GM18873 (cell line): Measurements from ENCODE around the gene FER.
A peak's percentile ranks its signal among the peaks of the same experiment; 100 is the strongest.
"Not testable (repeated sequence)": the region's sequence is repeated elsewhere in the genome, so short reads cannot be mapped to it uniquely, and the experiment has no call there.

Experiments
- ATAC-seq: cut with Tn5 transposase; IDR thresholded peaks from one replicate; pipeline ENCODE4 v1.9.1; 2021; ENCODE audit warnings: mild to moderate bottlenecking, moderate library complexity, moderate number of reproducible peaks; ENCODE audit not compliant: unreplicated experiment, low FRiP score

Gene FER

DNA sequence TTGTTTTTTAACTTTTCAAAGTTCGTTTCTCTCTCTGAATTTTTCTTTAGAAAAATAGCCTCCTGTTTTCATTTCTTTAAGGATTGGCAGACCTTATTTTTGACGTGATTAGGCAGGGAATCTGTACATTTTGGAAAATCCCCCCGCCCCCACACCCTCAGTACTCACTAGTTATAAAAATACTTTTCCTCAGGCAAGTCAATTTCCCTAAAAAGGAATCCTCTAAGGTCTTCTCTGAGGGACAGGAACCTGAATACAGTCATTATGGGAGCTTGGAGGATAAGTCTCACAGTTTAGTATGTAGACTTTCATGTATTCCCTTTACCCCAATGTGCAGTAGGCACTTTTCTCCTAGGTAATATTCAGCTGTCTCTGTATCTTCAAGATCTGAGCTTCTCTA lies 3.9 kb upstream of the FER start:
- ATAC-seq, result no peak

DNA sequence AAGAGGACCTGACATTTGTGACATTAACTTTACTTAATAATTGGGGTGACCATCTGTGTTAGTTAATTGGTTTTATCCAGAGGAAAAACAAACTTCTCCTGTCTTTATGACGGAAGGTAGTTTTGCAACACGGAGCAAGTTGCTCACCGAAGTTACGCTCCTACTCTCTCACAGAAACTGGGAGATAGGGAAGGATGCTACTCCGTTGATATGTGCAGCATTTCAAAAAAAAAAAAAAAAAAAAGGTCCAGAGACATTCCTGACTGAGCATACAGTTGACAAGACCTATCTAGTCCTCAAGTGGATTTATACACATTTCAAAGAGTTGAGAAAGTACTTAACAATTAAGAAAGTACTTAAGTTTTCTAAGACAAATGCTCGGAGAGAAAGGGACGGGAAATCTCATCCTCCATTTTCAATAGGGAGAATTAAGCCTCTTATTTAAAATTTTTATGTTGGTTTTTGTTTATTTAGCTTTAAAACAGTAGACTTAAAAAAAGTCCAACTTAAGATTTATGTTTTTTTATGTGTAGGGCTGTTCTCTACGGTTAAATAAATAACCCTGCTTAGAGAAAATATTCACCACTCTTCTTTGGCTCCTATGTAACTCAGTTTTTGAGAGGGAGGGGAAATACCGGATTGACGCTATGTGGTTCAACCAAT lies 455 bp upstream of the FER start:
- no peak for ATAC-seq

DNA sequence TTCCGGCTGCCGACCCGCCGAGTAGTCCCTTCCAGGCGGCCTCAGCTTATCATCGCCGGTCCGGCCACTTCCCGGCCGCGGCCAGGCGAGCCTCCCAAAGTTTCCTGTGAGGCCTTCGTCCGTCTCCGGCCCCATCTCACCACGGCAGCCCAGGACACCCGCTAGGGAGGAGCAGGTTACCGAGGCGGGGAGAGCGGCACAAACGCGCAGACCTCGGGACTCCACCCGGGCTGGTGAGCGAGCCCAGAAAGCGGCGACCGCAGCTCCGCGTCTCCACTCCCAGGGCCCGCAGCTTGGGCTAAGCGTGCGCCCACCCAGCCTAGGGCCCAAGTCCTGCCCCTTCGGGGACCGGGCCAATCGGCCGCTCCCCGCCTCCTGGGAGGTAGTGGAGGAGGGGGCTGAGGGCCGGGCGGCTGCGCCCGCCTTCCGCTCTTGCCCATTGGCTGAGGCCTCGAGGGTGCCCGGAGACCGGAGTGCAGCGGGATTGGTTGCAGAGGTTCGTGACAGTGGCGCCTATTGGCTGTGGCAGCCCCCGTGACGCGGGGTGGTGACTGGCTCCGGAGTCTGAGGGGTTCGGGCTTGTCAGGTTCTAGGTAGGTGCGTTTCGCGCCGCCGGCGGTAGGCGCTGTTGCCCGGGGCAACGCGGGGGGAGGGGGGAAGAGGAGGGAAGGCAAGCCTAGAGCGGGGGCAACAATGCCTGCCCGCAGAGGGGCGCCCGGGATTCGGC lies 867 bp downstream of the FER start:
- ATAC-seq, result peak; percentile 98

DNA sequence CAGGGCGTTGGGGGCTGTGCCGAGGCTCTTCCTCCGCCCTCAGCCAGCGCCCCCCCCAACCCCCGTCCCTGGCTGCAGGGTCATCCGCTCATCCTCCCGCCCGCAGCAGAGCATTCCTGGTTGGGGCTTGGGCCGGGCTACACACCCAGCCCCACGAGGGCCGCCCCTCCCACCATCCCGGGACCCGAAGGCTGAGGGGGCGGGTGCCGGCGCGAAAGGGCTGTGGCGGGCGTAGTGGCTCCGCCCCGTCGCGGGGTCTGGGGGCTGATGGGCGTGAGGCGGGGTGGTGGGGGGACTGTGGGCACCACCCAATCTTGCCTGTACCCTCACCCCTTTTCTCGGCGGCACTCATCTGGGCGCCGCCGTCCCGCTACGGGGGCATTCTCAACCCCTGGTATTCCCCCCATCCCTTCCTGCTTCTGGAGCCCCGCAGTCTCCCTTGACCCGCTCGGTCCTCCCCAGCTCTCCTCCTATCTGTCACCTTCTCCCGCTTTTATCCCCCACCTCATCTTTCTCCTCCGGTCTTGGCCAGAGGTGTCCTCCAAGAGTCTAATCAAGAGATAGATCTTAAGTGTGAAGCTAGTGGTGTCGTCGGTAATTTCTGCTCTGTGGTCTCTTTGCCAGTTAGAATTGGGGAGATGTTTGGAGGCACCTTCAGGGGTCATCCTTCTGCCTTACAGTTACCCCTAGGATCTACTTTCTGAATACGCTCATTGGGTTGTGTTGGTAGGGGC lies 1.6 kb downstream of the FER start:
- peak; percentile 18 for ATAC-seq

DNA sequence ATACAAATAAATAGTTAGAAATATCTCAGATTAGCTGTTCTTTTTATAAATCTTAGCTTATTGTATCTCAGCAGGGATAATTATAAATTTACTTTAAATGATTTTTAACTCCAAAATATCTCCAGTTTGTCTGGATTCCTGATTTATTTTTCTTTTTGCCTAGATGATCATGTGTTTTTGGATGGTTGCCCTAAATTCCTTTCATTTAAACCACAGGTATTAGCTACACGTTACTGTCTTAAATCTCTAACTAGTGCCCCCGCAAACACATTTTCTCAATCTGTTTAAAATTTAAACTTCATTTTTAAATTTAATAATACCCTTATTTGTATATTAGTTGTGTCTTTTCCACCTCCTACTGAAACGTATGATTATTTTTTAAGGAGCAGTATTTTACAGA lies 5.6 kb downstream of the FER start:
- ATAC-seq, result no peak

DNA sequence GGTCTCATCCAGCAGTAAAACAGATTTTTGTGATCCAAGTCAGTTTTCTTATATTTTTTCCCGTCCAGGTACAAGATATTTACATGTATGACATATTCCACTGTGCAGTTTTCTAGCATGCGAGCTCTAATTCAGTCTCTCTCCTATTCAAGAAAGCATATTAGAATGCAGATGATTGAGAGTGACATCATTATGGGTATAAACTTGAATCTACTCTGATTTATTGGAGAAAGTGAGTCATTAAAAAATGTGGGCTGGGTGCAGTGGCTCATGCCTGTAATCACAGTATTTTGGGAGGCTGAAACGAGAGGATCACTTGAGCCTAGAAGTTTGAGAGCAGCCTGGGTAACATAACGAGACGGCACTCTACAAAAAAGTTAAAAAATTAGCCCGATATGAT lies 6.2 kb downstream of the FER start:
- ATAC-seq, result no peak

DNA sequence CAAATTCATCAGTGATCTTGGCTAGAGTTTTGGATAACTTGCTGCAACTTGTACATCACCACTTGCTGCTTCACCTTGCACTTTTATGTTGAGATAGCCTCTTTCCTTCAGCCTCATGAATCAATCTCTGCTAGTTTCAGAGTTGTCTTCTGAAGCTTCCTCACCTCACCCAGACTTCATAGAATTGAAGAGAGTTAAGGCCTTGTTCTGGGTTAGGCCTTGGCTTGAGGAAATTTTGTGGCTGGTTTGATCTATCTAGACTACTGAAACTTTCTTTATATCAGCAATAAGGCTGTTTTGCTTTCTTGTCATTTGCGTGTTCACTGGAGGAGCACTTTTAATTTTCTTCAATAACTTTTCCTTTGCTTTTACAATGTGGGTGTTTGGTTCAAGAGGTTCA lies 12.8 kb downstream of the FER start:
- ATAC-seq, result no peak

DNA sequence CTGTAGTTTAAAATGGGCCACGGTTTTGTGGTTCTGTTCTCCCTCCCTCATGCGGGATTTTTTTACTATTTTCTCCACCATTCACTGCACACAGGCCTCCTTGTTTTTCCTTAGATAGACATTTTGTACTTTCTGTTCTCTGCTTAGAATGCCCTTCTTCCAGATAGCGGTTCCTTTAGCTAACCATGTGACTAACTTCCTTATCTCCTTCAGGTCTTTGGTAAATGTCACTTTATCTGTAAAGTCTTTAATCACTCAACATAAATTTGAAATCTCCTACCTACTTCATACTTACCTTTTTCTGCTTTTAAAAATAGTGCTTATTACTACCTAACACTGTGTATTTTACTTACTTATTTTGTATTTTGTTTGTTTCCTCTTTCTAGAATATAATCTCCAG lies 15.0 kb downstream of the FER start:
- ATAC-seq, result no peak

DNA sequence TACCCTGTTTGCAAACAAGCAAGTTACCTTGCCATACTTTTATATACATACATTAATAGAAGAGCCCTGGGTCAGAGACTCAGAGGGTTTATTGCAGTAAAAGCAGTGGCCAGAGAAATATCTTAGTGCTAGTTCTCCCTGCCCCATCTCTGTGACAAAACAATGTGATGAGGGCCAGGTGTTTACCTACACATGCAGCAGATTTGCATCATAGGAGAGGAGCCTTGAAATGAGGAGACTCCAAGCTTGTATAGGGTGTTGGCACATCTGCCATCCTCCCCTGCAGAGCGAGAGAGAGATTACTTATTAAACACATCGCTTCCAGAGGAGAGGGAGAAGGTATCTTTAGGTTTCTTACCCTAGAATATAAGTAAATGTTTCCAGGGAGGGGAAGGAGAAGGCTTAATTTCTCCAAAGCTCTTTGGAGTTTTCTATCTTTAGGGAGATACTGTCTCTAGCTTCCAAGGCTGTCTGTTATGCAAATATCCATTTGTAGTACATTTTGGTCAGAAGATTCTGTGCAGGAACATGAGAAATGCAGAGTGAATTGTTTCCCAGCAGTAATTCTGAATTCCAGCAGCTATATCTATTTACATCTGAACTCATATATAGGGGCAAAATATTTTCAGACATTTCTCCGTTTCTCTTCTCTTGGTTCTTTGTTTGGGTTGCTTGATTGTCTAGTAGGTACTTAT lies 15.7 kb downstream of the FER start:
- no peak for ATAC-seq

DNA sequence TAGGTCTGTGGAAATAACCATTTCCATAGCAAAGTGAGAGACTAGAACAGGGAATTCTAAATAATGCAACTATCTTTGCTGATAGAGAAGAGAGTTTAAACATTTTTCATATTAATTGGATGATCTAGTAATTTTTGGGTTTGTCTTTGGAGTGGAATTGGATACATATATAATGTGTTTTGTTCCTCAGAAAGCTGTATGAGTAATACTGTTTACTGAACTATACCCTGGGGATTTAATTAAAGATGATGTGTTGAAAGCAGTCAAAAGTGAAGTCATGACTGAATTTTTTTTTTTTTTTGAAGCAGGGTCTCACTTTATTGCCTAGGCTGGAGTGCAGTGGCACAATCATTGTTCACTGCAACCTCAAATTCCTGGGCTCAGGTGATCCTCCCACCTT lies 17.9 kb downstream of the FER start:
- ATAC-seq, result no peak

DNA sequence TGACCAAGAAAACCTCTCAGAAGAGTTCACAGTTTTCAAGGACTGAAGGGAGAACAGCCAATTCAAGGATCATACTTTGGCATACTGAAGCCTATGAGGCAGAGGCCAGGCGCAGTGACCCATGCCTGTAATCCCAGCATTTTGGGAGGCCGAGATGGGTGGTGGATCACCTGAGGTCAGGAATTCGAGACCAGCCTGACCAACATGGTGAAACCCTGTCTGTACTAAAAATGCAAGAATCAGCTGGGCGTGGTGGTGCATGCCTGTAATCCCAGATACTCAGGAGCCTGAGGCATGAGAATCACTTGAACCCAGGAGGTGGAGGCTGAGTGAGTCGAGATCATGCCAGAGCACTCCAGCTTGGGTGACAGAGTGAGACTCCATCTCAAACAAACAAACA lies 19.2 kb downstream of the FER start:
- not testable (repeated sequence) for ATAC-seq

DNA sequence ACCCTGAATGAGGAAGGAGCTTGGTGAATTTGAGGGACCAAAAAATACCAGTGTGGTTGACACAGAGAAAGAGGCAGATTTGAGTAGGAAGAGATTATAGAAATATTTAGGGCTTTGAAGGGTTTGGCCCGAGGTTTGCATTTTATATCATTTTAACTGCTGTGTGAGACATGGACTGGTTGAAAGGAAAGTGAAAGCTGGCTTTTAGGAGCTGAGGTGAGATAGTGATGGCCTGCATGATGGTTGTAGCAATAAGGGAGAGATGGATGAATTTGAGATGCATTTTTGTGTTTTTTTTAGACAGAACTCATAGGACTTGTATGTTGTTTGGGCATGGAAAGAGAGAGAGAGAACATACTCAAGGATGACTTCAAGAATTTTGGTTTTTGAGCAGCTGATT lies 21.7 kb downstream of the FER start:
- ATAC-seq, result no peak

DNA sequence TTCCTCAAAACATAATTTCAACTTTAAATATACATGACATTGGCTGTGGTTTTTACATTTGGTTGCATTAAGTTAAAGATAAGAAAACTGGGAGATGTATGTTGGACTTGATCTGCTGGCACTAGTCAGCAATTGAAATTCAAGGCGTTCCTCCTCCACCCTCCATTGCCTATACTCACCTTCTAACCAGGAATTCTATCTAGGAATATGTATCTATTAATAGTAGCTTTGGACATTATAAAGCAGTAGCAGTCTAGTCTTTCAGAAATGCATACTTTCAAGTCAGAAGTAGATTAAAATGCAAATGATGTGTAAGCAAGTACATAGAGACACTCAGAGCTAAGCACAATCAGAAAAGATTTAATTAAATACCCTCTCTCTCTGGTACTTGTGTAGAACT lies 24.9 kb downstream of the FER start:
- ATAC-seq, result no peak

DNA sequence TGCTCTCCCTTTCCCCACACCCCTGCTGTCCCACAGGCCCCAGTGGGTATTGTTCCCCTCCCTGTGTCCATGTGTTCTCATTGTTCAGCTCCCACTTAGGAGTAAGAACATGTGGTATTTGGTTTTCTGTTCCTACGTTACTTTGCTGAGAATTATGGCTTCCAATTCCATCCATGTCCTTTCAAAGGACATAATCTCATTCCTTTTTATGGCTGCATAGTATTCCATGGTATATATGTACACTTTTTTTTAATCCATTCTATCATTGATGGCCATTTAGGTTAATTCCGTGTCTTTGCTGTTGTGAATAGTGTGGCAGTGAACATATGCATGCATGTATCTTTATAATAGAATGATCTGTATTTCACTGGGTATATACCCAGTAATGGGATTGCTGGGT lies 25.6 kb downstream of the FER start:
- ATAC-seq, result no peak

DNA sequence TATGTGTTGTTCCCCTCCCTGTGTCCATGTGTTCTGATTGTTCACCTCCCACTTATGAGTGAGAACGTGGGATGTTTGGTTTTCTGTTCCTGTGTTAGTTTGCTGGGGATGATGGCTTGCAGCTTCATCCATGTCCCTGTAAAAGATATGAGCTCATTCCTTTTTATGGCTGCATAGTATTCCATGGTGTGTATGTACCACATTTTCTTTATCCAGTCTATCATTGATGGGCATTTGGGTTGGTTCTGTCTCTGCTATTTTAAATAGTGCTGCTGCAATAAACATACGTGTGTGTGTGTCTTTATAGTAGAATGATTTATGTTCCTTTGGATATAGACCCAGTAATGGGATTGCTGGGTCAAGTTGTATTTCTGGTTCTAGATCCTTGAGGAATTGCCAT lies 26.4 kb downstream of the FER start:
- ATAC-seq, result not testable (repeated sequence)

DNA sequence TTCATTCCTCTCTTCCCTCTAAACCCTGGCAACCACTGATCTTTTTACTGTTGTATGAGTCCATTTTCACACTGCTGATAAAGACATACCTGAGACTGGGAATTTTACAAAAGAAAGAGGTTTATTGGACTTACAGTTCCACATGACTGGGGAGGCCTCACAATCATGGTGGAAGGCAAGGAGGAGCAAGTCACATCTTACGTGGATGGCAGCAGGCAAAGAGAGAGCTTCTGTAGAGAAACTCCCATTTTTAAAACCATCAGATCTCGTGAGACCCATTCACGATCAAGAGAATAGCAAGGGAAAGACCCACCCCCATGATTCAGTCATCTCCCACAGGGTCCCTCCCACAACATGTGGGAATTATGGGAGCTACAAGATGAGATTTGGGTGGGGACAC lies 29.9 kb downstream of the FER start:
- ATAC-seq, result not testable (repeated sequence)

DNA sequence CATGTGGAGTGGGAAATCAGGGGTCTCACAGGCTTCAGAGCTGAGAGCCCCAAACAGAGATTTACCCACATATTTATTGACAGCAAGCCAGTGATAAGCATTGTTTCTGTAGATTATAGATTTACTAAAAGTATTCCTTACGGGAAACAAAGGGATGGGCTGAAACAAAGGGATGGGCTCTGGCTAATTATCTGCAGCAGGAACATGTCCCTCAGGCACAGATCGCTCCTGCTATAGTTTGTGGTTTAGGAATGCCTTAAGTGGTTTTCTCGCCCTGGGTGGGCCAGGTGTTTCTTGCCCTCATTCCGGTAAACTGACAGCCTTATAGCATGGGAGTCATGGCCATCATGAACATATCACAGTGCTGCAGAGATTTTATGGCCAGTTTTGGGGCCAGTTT lies 36.9 kb downstream of the FER start:
- ATAC-seq, result not testable (repeated sequence)

DNA sequence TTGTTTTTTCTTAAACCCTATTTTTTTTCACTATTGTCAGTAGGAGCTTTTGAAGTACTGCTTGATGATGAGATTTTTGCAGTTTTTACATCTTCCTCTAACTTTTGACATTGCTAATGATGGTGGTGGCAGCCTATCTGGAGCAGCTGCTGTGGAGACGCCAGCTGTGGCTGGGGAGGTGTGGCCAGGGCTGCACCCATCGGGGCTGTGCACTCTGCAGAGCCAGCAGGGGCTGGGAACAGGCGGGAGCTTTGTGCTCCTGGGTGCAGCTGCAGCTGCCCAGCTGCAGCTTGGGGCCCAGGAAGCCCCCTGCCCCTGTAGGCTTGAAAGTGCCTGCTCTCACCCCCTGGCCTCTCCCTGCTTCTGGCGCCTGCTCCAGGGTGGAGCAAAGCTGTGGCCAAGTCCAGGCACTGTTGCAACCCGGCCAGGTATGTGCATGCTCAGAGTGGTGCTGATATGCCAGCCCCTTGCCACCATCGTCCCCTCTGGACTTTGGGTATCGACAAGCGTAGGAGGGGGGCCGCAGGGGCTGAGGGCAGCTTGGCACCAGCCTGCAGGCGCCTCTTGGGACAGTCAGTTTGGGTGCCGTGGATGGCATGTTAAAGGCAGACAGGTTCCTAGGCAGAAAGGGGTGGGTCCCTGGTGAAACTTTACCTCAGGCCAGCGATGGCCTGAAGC lies 39.2 kb downstream of the FER start:
- ATAC-seq, result no peak

DNA sequence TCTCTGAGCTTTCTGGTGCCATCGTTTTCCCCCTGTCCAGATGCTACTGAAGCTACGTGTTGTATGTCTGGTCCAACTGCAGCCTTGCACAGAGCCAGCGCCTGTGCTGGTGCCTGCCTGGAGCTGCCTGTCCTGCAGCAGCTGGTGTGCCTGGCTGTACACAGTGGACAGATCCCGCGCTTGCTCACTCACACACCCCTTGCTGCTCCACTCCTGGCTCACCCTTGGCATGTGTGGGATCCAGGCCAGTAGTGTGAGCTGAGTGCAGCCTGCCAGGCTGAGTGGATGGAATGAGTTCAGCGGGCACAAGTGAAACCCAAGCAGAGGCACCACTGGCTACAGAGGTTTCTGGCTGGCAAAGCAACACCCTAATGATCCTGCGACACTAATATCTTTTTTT lies 40.4 kb downstream of the FER start:
- ATAC-seq, result no peak

DNA sequence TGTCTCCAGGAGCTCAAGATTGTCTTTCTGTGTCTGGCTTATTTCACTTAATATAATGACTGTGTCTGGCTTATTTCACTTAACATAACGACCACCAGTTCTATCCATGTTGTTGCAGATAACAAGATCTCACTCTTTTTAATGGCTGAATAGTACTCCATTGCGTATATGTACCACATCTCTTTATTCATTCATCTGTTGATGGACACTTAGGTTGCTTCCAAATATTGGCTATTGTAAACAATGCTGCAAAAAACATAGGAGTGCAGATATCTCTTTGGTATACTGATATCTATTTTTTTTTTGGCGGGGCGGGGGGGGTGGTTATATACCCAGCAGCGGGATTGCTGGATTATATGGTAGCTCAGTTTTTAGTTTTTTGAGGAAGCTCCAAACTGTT lies 45.5 kb downstream of the FER start:
- ATAC-seq, result no peak

DNA sequence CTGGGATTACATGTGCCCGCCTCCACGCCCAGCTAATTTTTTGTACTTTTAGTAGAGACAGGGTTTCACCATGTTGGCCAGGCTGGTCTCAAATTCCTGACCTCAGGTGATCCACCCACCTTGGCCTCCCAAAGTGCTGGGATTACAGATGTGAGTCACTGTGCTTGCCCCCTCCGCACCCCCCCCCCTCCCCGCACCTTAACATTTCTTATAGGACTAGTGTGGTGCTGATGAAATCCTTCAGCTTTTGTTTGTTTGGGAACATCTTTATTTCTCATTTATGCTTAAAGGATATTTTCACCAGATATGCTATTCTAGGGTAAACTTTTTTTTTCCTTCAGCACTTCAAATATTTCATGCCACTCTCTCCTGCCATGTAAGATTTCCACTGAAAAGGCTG lies 46.7 kb downstream of the FER start:
- not testable (repeated sequence) for ATAC-seq
